Mesendoderm (in vitro differentiated cells): ENCODE results near the gene PATE1.

ENCODE experiments used
- DNase-seq: peaks from one replicate; pipeline ENCODE4 v3.0.0; 2013
- H2AK5ac ChIP-seq: 2 replicates; pipeline ENCODE4 v1.6.1; 2013; ENCODE audit warnings: low read length, inconsistent platforms
- H2BK120ac ChIP-seq: 2 replicates; pipeline ENCODE4 v1.6.1; 2013; ENCODE audit warnings: low read depth, mild to moderate bottlenecking, low read length, moderate library complexity, mixed read lengths
- H2BK15ac ChIP-seq: replicated peaks from 2 replicates; pipeline ENCODE4 v1.6.1; 2013; ENCODE audit warnings: low read depth, mild to moderate bottlenecking, moderate library complexity
- H2BK5ac ChIP-seq: 2 replicates; pipeline ENCODE4 v1.6.1; 2013; ENCODE audit warnings: low read length, inconsistent platforms
- H3K18ac ChIP-seq: 2 replicates; pipeline ENCODE4 v1.6.1; 2013; ENCODE audit warnings: mild to moderate bottlenecking, low read length, mixed read lengths
- H3K23ac ChIP-seq: one replicate; pipeline ENCODE4 v1.6.1; 2013; ENCODE audit warnings: low read length
- H3K27ac ChIP-seq: 2 replicates; pipeline ENCODE4 v1.5.1; 2013; ENCODE audit warnings: low read depth, mild to moderate bottlenecking, inconsistent platforms, low read length, moderate library complexity
- H3K27me3 ChIP-seq: 2 replicates; pipeline ENCODE4 v1.6.1; 2013; ENCODE audit warnings: low read length, control low read depth, mild to moderate bottlenecking, inconsistent platforms; ENCODE audit not compliant: insufficient read depth, poor library complexity
- H3K36me3 ChIP-seq: 2 replicates; pipeline ENCODE4 v1.6.1; 2013; ENCODE audit warnings: low read length, inconsistent platforms; ENCODE audit not compliant: control insufficient read depth, insufficient read depth
- H3K4ac ChIP-seq: one replicate; pipeline ENCODE4 v1.6.1; 2013; ENCODE audit warnings: low read depth, mild to moderate bottlenecking, low read length, moderate library complexity
- H3K4me1 ChIP-seq: 2 replicates; pipeline ENCODE4 v1.6.1; 2013; ENCODE audit warnings: low read depth, low read length, inconsistent platforms; ENCODE audit not compliant: control insufficient read depth
- H3K4me2 ChIP-seq: 2 replicates; pipeline ENCODE4 v1.6.1; 2013; ENCODE audit warnings: low read length
- H3K4me3 ChIP-seq: 2 replicates; pipeline ENCODE4 v1.5.1; 2013; ENCODE audit warnings: mild to moderate bottlenecking, low read length
- H3K56ac ChIP-seq: one replicate; pipeline ENCODE4 v1.6.1; 2013; ENCODE audit warnings: low read length
- H3K79me1 ChIP-seq: 2 replicates; pipeline ENCODE4 v1.6.1; 2013; ENCODE audit warnings: low read length, inconsistent platforms
- H3K79me2 ChIP-seq: 2 replicates; pipeline ENCODE4 v1.6.1; 2013; ENCODE audit warnings: mild to moderate bottlenecking, low read length; ENCODE audit not compliant: control insufficient read depth, insufficient read depth
- H3K9ac ChIP-seq: 2 replicates; pipeline ENCODE4 v1.6.1; 2013; ENCODE audit warnings: low read length, inconsistent platforms
- H4K5ac ChIP-seq: one replicate; pipeline ENCODE4 v1.6.1; 2013; ENCODE audit warnings: low read length
- H4K8ac ChIP-seq: one replicate; pipeline ENCODE4 v1.6.1; 2013; ENCODE audit warnings: low read depth, mild to moderate bottlenecking, control low read depth, low read length, moderate library complexity
- WGBS: extraction: QIAGEN DNeasy Blood & Tissue Kit; methylation state at CpG from one replicate; pipeline ENCODE4 v1.1.7; 2013; ENCODE audit warnings: low lambda C conversion rate, missing lambda C conversion rate; ENCODE audit not compliant: insufficient coverage; ENCODE audit errors: extremely low coverage; 5-methylcytosine and 5-hydroxymethylcytosine counted together

Gene PATE1

DNA sequence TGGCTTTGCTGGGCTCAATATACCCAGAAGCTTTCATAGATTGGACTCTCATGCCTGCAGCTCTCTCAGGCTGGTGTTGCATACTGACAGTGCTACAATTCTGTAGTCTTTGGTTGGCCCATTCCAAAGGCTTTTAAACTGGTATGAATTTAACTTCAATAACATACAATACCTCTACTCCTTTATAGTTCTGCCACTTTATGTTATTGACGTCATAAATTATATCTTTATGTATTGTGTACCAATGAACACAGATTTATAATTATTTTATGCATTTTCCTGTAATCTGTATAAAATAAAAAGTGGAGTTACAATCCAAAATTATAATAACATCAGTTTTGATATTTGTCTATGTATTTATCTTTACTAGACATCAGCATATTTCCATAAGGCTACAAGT is 16.4 kb downstream of the PATE1 start:
- Histone ChIP-seq H4K5ac (no peak overlapping the region), H3K36me3 (no peaks in the 10 kb centered on the region), H2BK15ac (no peak overlapping the region), H3K4me2 (no peak overlapping the region), H2AK5ac (no peak overlapping the region), H3K23ac (no peak overlapping the region), H3K4me1 (no peaks in the 10 kb centered on the region), H3K9ac (no peak overlapping the region), H3K27me3 (no peaks in the 10 kb centered on the region), H3K79me1 (no peaks in the 10 kb centered on the region), H2BK5ac (no peak overlapping the region), H2BK120ac (no peak overlapping the region), H3K56ac (no peak overlapping the region), H4K8ac (no peak overlapping the region), H3K27ac (no peak overlapping the region), H3K4ac (no peak overlapping the region), H3K18ac (no peak overlapping the region), H3K4me3 (no peak overlapping the region), H3K79me2 (no peaks in the 10 kb centered on the region)
- 100% methylated on average over 1 of the region's 1 CpG for WGBS
- no peak for DNase-seq

GRCh38 chr11:125763483-125763882 is 17.4 kb downstream of the PATE1 start:
- no peaks in the 10 kb centered on the region for H3K36me3 ChIP-seq
- no peak overlapping the region for H3K4me2 ChIP-seq
- no peak overlapping the region for H3K56ac ChIP-seq
- no peak for DNase-seq
- H2AK5ac ChIP-seq, result no peak overlapping the region
- no peak overlapping the region for H3K9ac ChIP-seq
- no peak overlapping the region for H3K18ac ChIP-seq
- H3K4me1 ChIP-seq, result no peaks in the 10 kb centered on the region
- H3K27me3 ChIP-seq, result no peaks in the 10 kb centered on the region
- WGBS, result no CpG with 5 or more reads among the region's 2 CpGs
- H3K79me2 ChIP-seq, result no peaks in the 10 kb centered on the region
- no peak overlapping the region for H2BK15ac ChIP-seq
- no peak overlapping the region for H4K5ac ChIP-seq
- H3K23ac ChIP-seq, result no peak overlapping the region
- H2BK120ac ChIP-seq, result no peak overlapping the region
- H2BK5ac ChIP-seq, result no peak overlapping the region
- no peak overlapping the region for H4K8ac ChIP-seq
- no peaks in the 10 kb centered on the region for H3K79me1 ChIP-seq
- H3K4me3 ChIP-seq, result no peak overlapping the region
- no peak overlapping the region for H3K27ac ChIP-seq
- H3K4ac ChIP-seq, result no peak overlapping the region

DNA sequence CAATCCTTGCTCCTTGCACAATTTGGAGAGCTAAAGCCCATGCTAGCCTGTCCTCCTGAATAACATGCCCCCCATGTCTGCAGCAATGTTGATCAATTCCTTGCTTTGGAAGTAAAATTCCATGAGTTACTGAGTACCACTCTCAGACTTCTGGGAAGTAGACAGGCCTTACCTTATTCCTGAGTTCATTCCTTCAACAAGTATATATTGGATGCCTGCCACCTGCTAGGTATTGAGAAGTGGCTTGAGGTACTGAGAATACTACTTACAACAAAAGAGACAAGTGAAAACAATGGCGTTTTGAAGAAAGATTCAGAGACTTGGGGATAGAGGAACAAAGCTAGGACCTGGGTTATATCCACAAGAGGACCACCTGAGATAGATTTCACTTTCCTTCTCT is 20.2 kb downstream of the PATE1 start:
- Histone ChIP-seq H3K79me2 (no peaks in the 10 kb centered on the region), H2BK15ac (no peak overlapping the region), H3K4me2 (no peak overlapping the region), H3K23ac (no peak overlapping the region), H3K4me1 (no peaks in the 10 kb centered on the region), H3K4ac (no peak overlapping the region), H3K79me1 (no peaks in the 10 kb centered on the region), H3K4me3 (no peak overlapping the region), H3K27me3 (no peaks in the 10 kb centered on the region), H3K27ac (no peak overlapping the region), H2AK5ac (no peak overlapping the region), H3K36me3 (no peaks in the 10 kb centered on the region), H3K18ac (no peak overlapping the region), H2BK120ac (no peak overlapping the region), H4K8ac (no peak overlapping the region), H4K5ac (no peak overlapping the region), H3K9ac (no peak overlapping the region), H3K56ac (no peak overlapping the region), H2BK5ac (no peak overlapping the region)
- DNase-seq, result no peak
- WGBS, result no CpG with 5 or more reads among the region's 1 CpG

- Histone ChIP-seq H3K4ac (no peak overlapping the region), H2BK120ac (no peak overlapping the region), H3K4me1 (no peaks in the 10 kb centered on the region), H2BK15ac (no peak overlapping the region), H2BK5ac (no peak overlapping the region), H3K56ac (no peak overlapping the region), H2AK5ac (no peak overlapping the region), H3K27me3 (no peaks in the 10 kb centered on the region), H3K27ac (no peak overlapping the region), H3K4me3 (no peak overlapping the region), H4K5ac (no peak overlapping the region), H3K79me2 (no peaks in the 10 kb centered on the region), H3K4me2 (no peak overlapping the region), H3K18ac (no peak overlapping the region), H4K8ac (no peak overlapping the region), H3K79me1 (no peaks in the 10 kb centered on the region), H3K23ac (no peak overlapping the region), H3K36me3 (no peaks in the 10 kb centered on the region), H3K9ac (no peak overlapping the region)
- DNase-seq, result peak; percentile 57
- no CpG with 5 or more reads among the region's 10 CpGs for WGBS
Measured at GRCh38 chr11:125768336-125769046, 22.4 kb downstream of the PATE1 start.

GRCh38 chr11:125770583-125770982 is 24.5 kb downstream of the PATE1 start:
- Histone ChIP-seq H2BK5ac (no peak overlapping the region), H2AK5ac (no peak overlapping the region), H3K4ac (no peak overlapping the region), H2BK120ac (no peak overlapping the region), H3K27ac (no peak overlapping the region), H3K56ac (no peak overlapping the region), H3K79me1 (no peaks in the 10 kb centered on the region), H3K18ac (no peak overlapping the region), H3K4me3 (no peak overlapping the region), H2BK15ac (no peak overlapping the region), H3K4me2 (no peak overlapping the region), H3K9ac (no peak overlapping the region), H4K5ac (no peak overlapping the region), H3K4me1 (no peaks in the 10 kb centered on the region), H3K36me3 (no peaks in the 10 kb centered on the region), H4K8ac (no peak overlapping the region), H3K27me3 (no peaks in the 10 kb centered on the region), H3K23ac (no peak overlapping the region), H3K79me2 (no peaks in the 10 kb centered on the region)
- WGBS, result no CpG with 5 or more reads among the region's 2 CpGs
- no peak for DNase-seq
